Peyer's patch (tissue), 4 donors: ENCODE measurements around the gene MZF1. TPM values are rescaled to one million over a fixed set of nuclear protein-coding genes. Genes with fewer than 3 reads are reported as not detected.
A peak's percentile ranks its signal among the peaks of the same experiment; 100 is the strongest.

Experiments used
- DNase-seq, 3 donors: peaks; one replicate each; pipeline ENCODE4 v3.0.0-alpha.2; 2017 to 2019
- H3K27ac ChIP-seq, 4 donors: fragments of 200-600 bp; sonication (generic); one replicate each; pipeline ENCODE4 v1.5.1; 2016 to 2019
- H3K27me3 ChIP-seq, 2 donors: fragments of 200-600 bp; sonication (generic); one replicate each; pipeline ENCODE4 v1.5.1; 2019
- H3K36me3 ChIP-seq, 3 donors: fragments of 200-600 bp; sonication (generic); one replicate each; pipeline ENCODE4 v1.5.1; 2016 to 2019
- H3K4me1 ChIP-seq, 4 donors: fragments of 200-600 bp; sonication (generic); one replicate each; pipeline ENCODE4 v1.5.1; 2016 to 2019
- H3K4me3 ChIP-seq, 4 donors: fragments of 200-600 bp; sonication (generic); 1 replicate in 3 of 4; 2 replicates in 1 of 4; pipeline ENCODE4 v1.5.1; 2016 to 2019; ENCODE audit warnings: mild to moderate bottlenecking in 1 of 4
- H3K9me3 ChIP-seq, 4 donors: fragments of 200-600 bp; sonication (generic); one replicate each; pipeline ENCODE4 v1.5.1; 2016 to 2019; ENCODE audit warnings: mild to moderate bottlenecking in 1 of 4
- POLR2A ChIP-seq, 2 donors: fragments of 450-650 bp; IDR thresholded peaks; one replicate each; pipeline ENCODE4 v1.5.1; 2017; ENCODE audit warnings: antibody characterized with exemption in 2 of 2, mild to moderate bottlenecking in 2 of 2, moderate library complexity in 2 of 2
- total RNA-seq, 4 donors: library from RNA; depleted of rRNA; stranded (reverse); fragments of >200 nt; gene quantifications; one replicate each; pipeline ENCODE4 v1.1.0, GENCODE V29; 2016
- TF ChIP-seq, protein P1 (sequence below), 6 experiments: fragments of 450-650 bp in 4 of 6; fragments of 200-600 bp in 2 of 6; sonication (generic) in 1 of 6; IDR thresholded peaks; one replicate each; pipeline ENCODE4 v1.5.1; 2017 to 2019; ENCODE audit warnings: antibody characterized with exemption in 6 of 6, mild to moderate bottlenecking in 3 of 6, moderate library complexity in 1 of 6

Gene MZF1
- total RNA-seq, 4 donors from 2014 or later: 60.9 to 123 (median 82.3) TPM

DNA sequence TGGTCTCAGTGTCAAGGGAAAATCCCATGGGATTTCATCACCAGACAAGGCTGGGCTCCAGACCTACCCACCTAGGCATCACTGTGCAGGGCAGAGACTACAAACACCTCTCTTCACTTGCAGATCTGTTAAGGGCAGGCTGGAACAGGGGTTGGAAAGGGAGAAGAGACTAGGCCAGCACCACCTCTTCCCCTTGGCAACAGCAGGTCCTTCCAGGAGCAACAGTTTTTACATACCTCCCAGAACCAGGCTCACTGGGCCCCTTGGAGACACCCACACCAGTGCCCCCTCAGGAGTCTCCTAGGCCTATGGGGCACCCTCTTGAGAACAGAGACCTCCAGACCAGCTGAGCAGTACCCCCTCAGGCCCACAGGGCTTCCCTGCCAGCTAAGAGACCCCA lies 12.2 kb downstream of the MZF1 start:
- H3K4me3 ChIP-seq: no peak overlapping the region
- no peak for DNase-seq
- H3K27ac ChIP-seq: no peak overlapping the region
- peaks cover 4 to 53% (median 32%) of the 10 kb centered on the region in 4 donors for H3K4me1 ChIP-seq
- peaks cover 0 to 12% (median 0%) of the 10 kb centered on the region in 3 donors for H3K36me3 ChIP-seq
- TF ChIP-seq POLR2A (IDR thresholded peaks at IDR 0.05): no peak
- TF ChIP-seq, protein P1, sequence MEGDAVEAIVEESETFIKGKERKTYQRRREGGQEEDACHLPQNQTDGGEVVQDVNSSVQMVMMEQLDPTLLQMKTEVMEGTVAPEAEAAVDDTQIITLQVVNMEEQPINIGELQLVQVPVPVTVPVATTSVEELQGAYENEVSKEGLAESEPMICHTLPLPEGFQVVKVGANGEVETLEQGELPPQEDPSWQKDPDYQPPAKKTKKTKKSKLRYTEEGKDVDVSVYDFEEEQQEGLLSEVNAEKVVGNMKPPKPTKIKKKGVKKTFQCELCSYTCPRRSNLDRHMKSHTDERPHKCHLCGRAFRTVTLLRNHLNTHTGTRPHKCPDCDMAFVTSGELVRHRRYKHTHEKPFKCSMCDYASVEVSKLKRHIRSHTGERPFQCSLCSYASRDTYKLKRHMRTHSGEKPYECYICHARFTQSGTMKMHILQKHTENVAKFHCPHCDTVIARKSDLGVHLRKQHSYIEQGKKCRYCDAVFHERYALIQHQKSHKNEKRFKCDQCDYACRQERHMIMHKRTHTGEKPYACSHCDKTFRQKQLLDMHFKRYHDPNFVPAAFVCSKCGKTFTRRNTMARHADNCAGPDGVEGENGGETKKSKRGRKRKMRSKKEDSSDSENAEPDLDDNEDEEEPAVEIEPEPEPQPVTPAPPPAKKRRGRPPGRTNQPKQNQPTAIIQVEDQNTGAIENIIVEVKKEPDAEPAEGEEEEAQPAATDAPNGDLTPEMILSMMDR (IDR thresholded peaks at IDR 0.05): no peak
- no peaks in the 10 kb centered on the region for H3K9me3 ChIP-seq
- H3K27me3 ChIP-seq: no peaks in the 10 kb centered on the region

DNA sequence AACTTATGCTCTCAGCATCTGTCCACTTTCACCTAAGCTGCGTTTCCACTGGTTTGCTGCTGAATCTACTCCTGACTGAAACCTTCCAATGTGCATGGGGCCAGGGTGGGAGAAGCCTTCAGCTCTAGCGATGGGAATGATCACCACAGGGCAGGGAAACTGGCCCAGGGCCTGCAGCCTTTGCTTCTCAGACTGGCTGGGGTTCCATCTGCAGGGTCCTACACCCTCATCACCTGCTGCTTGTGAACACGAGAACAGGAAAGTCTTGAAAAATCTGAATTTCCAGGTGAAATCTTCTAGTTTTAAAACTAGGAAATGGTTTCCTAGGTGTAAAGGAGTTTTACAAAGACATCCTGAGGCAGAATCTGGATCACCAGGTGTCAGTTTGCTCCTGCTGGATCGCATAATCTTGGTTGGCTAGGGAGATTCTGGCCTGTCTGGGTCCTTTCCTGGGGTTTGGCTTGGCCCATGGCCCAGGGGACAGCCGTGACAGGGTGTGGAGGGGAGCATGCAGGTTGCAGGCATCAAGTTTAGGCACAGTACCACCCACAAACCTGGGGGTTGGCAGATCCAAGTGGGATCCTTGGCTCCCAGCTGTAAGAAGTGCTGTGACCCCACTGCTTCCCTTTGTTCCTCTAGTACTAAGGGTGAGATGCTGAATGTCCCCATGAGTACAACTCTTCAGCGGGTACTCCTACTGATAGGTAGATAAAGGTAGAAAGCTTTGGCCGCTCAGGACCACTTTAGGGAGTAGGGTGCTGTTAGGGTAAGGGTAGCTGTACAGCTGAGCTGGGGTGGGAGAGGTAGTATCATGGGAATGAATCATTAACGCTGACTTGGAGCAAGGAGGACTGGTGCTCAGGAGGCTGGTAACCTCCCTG lies 12.9 kb downstream of the MZF1 start:
- Histone ChIP-seq H3K27ac (peak overlapping the region; percentile 93 to 100 (median 99)), H3K9me3 (no peaks in the 10 kb centered on the region), H3K27me3 (no peaks in the 10 kb centered on the region), H3K4me3 (peak overlapping the region in 2 of 4 donors; percentile 80 to 84), H3K36me3 (peaks cover 0 to 16% (median 0%) of the 10 kb centered on the region in 3 donors), H3K4me1 (peaks cover 4 to 60% (median 35%) of the 10 kb centered on the region in 4 donors)
- DNase-seq: no peak
- TF ChIP-seq, protein P1 (IDR thresholded peaks at IDR 0.05): no peak
- TF ChIP-seq POLR2A (IDR thresholded peaks at IDR 0.05): no peak

- Histone ChIP-seq H3K4me3 (peak overlapping the region; percentile 58 to 84 (median 76)), H3K4me1 (peaks cover 4 to 61% (median 36%) of the 10 kb centered on the region in 4 donors), H3K36me3 (peaks cover 0 to 16% (median 0%) of the 10 kb centered on the region in 3 donors), H3K27me3 (no peaks in the 10 kb centered on the region), H3K9me3 (no peaks in the 10 kb centered on the region), H3K27ac (peak overlapping the region; percentile 93 to 100 (median 99))
- DNase-seq: peak; percentile 79 to 93 (median 89)
- TF ChIP-seq POLR2A (IDR thresholded peaks at IDR 0.05): peak; percentile 48 to 61
- TF ChIP-seq, protein P1 (IDR thresholded peaks at IDR 0.05): no peak
Measured at GRCh38 chr19:58559275-58560006, 13.7 kb downstream of the MZF1 start.

- no peaks in the 10 kb centered on the region for H3K27me3 ChIP-seq
- H3K27ac ChIP-seq: peak overlapping the region; percentile 93 to 100 (median 99)
- peaks cover 4 to 67% (median 42%) of the 10 kb centered on the region in 4 donors for H3K4me1 ChIP-seq
- TF ChIP-seq POLR2A (IDR thresholded peaks at IDR 0.05): peak; percentile 70 to 75
- TF ChIP-seq, protein P1 (IDR thresholded peaks at IDR 0.05): no peak
- no peaks in the 10 kb centered on the region for H3K9me3 ChIP-seq
- peaks cover 0 to 16% (median 0%) of the 10 kb centered on the region in 3 donors for H3K36me3 ChIP-seq
- peak overlapping the region; percentile 58 to 84 (median 76) for H3K4me3 ChIP-seq
- peak; percentile 99 to 100 (median 99) for DNase-seq
Measured at GRCh38 chr19:58558623-58559274, 14.4 kb downstream of the MZF1 start.

DNA sequence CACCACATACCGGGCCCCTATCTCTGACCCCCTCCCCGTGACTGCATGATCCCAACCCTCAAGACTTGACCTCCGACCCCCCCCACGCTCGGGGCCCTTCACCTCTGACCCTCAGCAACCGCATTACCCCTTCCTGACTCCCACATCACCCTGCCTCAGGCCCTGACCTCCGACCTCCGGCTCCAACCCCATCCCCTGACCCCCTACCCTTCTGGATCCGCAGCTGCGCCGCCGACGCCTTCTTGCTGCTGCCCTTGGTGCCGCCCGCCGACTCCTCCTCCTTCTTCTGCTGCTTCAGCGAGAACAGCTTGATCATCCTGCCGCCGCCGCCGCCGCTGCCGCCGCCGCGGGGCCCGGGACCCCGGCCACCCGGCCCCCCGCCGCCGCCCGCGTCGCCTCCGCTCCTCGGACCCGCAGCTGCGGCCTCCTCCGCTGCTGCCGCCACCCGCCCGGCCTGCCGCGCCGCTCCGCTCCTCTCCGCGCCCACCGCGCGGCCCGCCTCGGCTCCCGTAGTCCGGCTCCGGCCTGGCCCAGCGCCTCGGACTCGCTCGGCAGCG lies 15.0 kb downstream of the MZF1 start, which contains the start of gene UBE2M:
Gene UBE2M (minus strand): TSS at position 546 of the 557 bp plus-strand sequence. CDS start 230 bp downstream, at position 316.
- Histone ChIP-seq H3K9me3 (no peaks in the 10 kb centered on the region), H3K36me3 (peaks cover 0 to 16% (median 0%) of the 10 kb centered on the region in 3 donors), H3K4me3 (peak within 1 kb of the TSS; percentile 58 to 84 (median 76)), H3K27ac (peak within 1 kb of the TSS; percentile 93 to 100 (median 99)), H3K27me3 (no peaks in the 10 kb centered on the region), H3K4me1 (peaks cover 4 to 67% (median 41%) of the 10 kb centered on the region in 4 donors)
- TF ChIP-seq, protein P1 (IDR thresholded peaks at IDR 0.05): no peak
- TF ChIP-seq POLR2A (IDR thresholded peaks at IDR 0.05): no peak
- peak in 2 of 3 donors; percentile 48 to 80 for DNase-seq
